Endodermal cell (in vitro differentiated cells): ENCODE results near the gene PIGQ. TPM values are rescaled to one million over a fixed set of nuclear protein-coding genes. Genes with fewer than 3 reads are reported as not detected.

Experiments used
- DNase-seq: peaks from one replicate; pipeline ENCODE4 v3.0.0-alpha.2; 2017
- H3K27ac ChIP-seq: 2 replicates; pipeline ENCODE4 v1.5.1; 2013; ENCODE audit warnings: mild to moderate bottlenecking, low read depth, low read length, moderate library complexity
- H3K27me3 ChIP-seq: 2 replicates; pipeline ENCODE4 v1.6.1; 2013; ENCODE audit warnings: mild to moderate bottlenecking, low read length, moderate library complexity; ENCODE audit not compliant: insufficient read depth, control insufficient read depth, poor library complexity, severe bottlenecking
- H3K36me3 ChIP-seq: 2 replicates; pipeline ENCODE4 v1.7.0; 2013; ENCODE audit warnings: mild to moderate bottlenecking, low read length, moderate library complexity; ENCODE audit not compliant: control insufficient read depth, insufficient read depth
- H3K4me1 ChIP-seq: one replicate; pipeline ENCODE4 v1.7.0; 2013; ENCODE audit warnings: low read length; ENCODE audit not compliant: control insufficient read depth, insufficient read depth
- H3K4me3 ChIP-seq: 2 replicates; pipeline ENCODE4 v1.5.1; 2013; ENCODE audit warnings: mild to moderate bottlenecking, low read length, moderate library complexity
- H3K9ac ChIP-seq: 2 replicates; pipeline ENCODE4 v1.6.1; 2013; ENCODE audit warnings: mild to moderate bottlenecking, low read length, moderate library complexity; ENCODE audit not compliant: poor library complexity, severe bottlenecking; ENCODE audit errors: extremely low read depth
- H3K9me3 ChIP-seq: 2 replicates; pipeline ENCODE4 v1.6.1; 2013; ENCODE audit warnings: mild to moderate bottlenecking, low read length, moderate library complexity; ENCODE audit not compliant: control insufficient read depth
- H3K27ac Mint-ChIP-seq: 2 replicates; pipeline ENCODE4 v1.8.0; 2020; ENCODE audit warnings: mixed read lengths
- H3K27me3 Mint-ChIP-seq: 2 replicates; pipeline ENCODE4 v1.8.0; 2021; ENCODE audit warnings: mild to moderate bottlenecking, mixed read lengths; ENCODE audit not compliant: insufficient read depth
- H3K36me3 Mint-ChIP-seq: 2 replicates; pipeline ENCODE4 v1.8.0; 2020; ENCODE audit warnings: low read depth, mixed read lengths
- H3K4me1 Mint-ChIP-seq: 2 replicates; pipeline ENCODE4 v1.8.0; 2020; ENCODE audit warnings: mixed read lengths
- H3K4me3 Mint-ChIP-seq: 2 replicates; pipeline ENCODE4 v1.8.0; 2020; ENCODE audit warnings: mild to moderate bottlenecking, moderate library complexity, mixed read lengths
- H3K9me3 Mint-ChIP-seq: 2 replicates; pipeline ENCODE4 v1.8.0; 2020; ENCODE audit warnings: mild to moderate bottlenecking, mixed read lengths
- WGBS, 2 experiments: methylation state at CpG; one replicate each; pipeline versions ENCODE4 v1.1.5 to v1.1.7; 2013; ENCODE audit warnings: missing lambda C conversion rate in 2 of 2, mixed read lengths in 1 of 2; ENCODE audit not compliant: insufficient coverage in 1 of 2, insufficient read length in 1 of 2; 5-methylcytosine and 5-hydroxymethylcytosine counted together
- total RNA-seq, 2 donors: library from RNA; stranded (reverse); fragmentation: NEBNext Ultra II Directional in 1 of 2; extraction: Animal tissue kit (Norgen Biotek cat#: 25700) in 1 of 2; gene quantifications; 2 replicates in 1 of 2; 3 replicates in 1 of 2; pipeline ENCODE4 v1.2.1, GENCODE V29; 2021
- TF ChIP-seq, protein P1 (sequence below): fragments of 200-600 bp; sonication (generic); conservative IDR thresholded peaks from 2 replicates; pipeline ENCODE4 v1.5.0; 2021; ENCODE audit warnings: antibody characterized with exemption, mild to moderate bottlenecking

Gene PIGQ
- total RNA-seq, 2 donors from 2014 or later, result 128 to 129 TPM

DNA sequence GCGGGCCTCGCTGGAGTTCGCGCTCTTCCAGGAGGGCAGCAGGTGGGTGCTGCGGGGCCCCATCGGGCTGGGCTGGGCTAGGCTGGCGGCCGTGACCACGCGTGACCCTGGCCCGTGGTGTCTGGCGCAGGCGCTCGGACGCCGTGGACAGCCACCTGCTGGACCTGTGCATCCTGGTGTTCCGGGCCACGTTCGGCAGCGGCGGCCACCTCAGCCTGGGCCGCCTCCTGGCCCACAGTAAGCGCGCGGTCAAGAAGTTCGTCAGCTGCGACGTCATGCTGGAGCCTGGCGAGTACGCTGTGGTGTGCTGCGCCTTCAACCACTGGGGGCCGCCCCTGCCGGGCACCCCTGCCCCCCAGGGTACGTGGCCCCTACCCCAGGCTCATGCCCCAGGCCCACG is 17.6 kb upstream of the PIGQ start:
- no peak overlapping the region for H3K27ac Mint-ChIP-seq
- no peak overlapping the region for H3K4me3 Mint-ChIP-seq
- TF ChIP-seq, protein P1, sequence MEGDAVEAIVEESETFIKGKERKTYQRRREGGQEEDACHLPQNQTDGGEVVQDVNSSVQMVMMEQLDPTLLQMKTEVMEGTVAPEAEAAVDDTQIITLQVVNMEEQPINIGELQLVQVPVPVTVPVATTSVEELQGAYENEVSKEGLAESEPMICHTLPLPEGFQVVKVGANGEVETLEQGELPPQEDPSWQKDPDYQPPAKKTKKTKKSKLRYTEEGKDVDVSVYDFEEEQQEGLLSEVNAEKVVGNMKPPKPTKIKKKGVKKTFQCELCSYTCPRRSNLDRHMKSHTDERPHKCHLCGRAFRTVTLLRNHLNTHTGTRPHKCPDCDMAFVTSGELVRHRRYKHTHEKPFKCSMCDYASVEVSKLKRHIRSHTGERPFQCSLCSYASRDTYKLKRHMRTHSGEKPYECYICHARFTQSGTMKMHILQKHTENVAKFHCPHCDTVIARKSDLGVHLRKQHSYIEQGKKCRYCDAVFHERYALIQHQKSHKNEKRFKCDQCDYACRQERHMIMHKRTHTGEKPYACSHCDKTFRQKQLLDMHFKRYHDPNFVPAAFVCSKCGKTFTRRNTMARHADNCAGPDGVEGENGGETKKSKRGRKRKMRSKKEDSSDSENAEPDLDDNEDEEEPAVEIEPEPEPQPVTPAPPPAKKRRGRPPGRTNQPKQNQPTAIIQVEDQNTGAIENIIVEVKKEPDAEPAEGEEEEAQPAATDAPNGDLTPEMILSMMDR, result no peak
- no peaks in the 10 kb centered on the region for H3K9me3 Mint-ChIP-seq
- Histone ChIP-seq H3K9ac (no peak overlapping the region), H3K27me3 (no peaks in the 10 kb centered on the region), H3K9me3 (no peaks in the 10 kb centered on the region), H3K4me3 (no peak overlapping the region), H3K27ac (no peak overlapping the region), H3K4me1 (no peaks in the 10 kb centered on the region), H3K36me3 (no peaks in the 10 kb centered on the region)
- no peaks in the 10 kb centered on the region for H3K4me1 Mint-ChIP-seq
- no peaks in the 10 kb centered on the region for H3K27me3 Mint-ChIP-seq
- H3K36me3 Mint-ChIP-seq, result peaks cover 9% of the 10 kb centered on the region
- no peak for DNase-seq
- WGBS, 2 experiments, result 98 to 100% methylated on average over 35 of the region's 35 CpGs

DNA sequence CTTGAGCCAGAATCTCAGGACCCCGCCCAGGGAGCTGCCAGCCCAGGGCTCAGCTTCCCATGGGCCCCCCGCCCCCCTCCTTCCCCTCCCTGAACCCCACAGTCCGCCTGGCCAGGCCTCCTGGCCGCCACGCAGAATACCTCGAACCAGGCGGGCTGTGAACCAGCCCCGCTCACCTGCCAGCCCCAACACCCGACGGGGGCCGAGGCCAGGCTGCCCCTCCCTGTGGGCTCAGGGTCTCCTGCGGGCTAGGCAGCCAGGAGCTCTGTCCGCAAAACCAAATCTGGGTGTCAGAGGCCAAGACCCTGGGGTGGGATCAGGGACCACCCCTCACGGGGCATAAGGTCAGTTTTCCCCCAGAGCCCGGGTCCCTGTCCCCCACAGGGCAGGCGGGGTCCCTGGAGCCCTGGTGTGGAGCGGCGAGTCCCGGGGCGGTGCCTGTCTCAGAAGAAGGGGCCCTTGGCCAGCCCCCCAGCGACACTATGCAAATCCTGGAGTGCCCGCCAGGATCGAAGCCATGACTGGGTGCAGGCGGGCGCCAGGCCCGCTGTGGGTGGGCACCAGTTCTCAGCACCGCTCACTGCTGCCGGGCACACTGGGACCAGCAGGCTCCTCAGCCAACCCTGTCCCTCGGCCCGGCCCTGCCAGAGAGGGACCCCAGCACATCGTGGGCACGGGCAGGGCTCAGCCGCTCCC is 16.0 kb upstream of the PIGQ start:
- H3K4me1 ChIP-seq, result no peaks in the 10 kb centered on the region
- Mint-ChIP-seq H3K4me3 (no peak overlapping the region), H3K27me3 (peaks cover 6% of the 10 kb centered on the region), H3K27ac (no peak overlapping the region), H3K9me3 (no peaks in the 10 kb centered on the region), H3K4me1 (no peaks in the 10 kb centered on the region), H3K36me3 (peaks cover 9% of the 10 kb centered on the region)
- H3K4me3 ChIP-seq, result no peak overlapping the region
- TF ChIP-seq, protein P1, result no peak
- no peak overlapping the region for H3K9ac ChIP-seq
- WGBS, 2 experiments, result 96% methylated on average over 22 to 33 of the region's 33 CpGs
- DNase-seq, result no peak
- H3K27me3 ChIP-seq, result peaks cover 8% of the 10 kb centered on the region
- H3K9me3 ChIP-seq, result no peaks in the 10 kb centered on the region
- no peaks in the 10 kb centered on the region for H3K36me3 ChIP-seq
- no peak overlapping the region for H3K27ac ChIP-seq

DNA sequence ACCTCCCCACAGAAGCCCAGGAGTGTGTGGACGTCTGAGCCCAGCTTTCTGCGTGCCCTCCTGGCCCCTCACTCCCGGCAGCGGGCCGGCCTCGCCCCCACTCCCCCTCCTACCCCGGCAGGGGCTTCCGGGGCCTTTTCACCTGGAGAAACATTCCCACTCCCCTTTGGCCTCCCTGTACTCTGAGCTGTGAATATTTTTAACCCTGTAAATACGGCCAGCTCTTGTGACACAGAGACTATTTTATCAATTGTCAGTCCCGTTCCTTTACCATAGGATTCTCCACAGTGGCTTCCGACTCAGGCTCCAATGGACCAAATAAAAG is 15.5 kb upstream of the PIGQ start:
- H3K4me3 Mint-ChIP-seq, result no peak overlapping the region
- 82 to 93% methylated on average over 3 to 11 of the region's 11 CpGs for WGBS, 2 experiments
- H3K27ac Mint-ChIP-seq, result no peak overlapping the region
- no peaks in the 10 kb centered on the region for H3K9me3 Mint-ChIP-seq
- no peak overlapping the region for H3K4me3 ChIP-seq
- no peaks in the 10 kb centered on the region for H3K36me3 ChIP-seq
- H3K27me3 ChIP-seq, result peaks cover 13% of the 10 kb centered on the region
- H3K9ac ChIP-seq, result no peak overlapping the region
- no peaks in the 10 kb centered on the region for H3K9me3 ChIP-seq
- peaks cover 11% of the 10 kb centered on the region for H3K27me3 Mint-ChIP-seq
- TF ChIP-seq, protein P1, result no peak
- peak overlapping the region; percentile 57 for H3K27ac ChIP-seq
- no peak for DNase-seq
- peaks cover 9% of the 10 kb centered on the region for H3K36me3 Mint-ChIP-seq
- no peaks in the 10 kb centered on the region for H3K4me1 Mint-ChIP-seq
- no peaks in the 10 kb centered on the region for H3K4me1 ChIP-seq
